Aorta (tissue), 5 donors: Measurements from ENCODE around the gene SLC9A8. TPM values are rescaled to one million over a fixed set of nuclear protein-coding genes. Genes with fewer than 3 reads are reported as not detected.
"Not testable (repeated sequence)": the region's sequence is repeated elsewhere in the genome, so short reads cannot be mapped to it uniquely, and the experiment has no call there.

Source experiments
- ATAC-seq: fragments of 200-7000 bp; cut with Tn5 transposase; one replicate; pipeline ENCODE4 v1.9.1; 2022; ENCODE audit warnings: moderate library complexity; ENCODE audit not compliant: low FRiP score
- DNase-seq, 2 donors: peaks; one replicate each; pipeline ENCODE4 v3.0.0-alpha.2; 2020
- H3K27ac ChIP-seq, 2 donors: one replicate each; pipeline ENCODE4 v1.5.1; 2013; ENCODE audit warnings: low read length in 2 of 2, mild to moderate bottlenecking in 2 of 2, moderate library complexity in 2 of 2, control low read depth in 1 of 2, inconsistent platforms in 1 of 2, low read depth in 1 of 2
- H3K27me3 ChIP-seq, 2 donors: one replicate each; pipeline ENCODE4 v1.6.1; 2013; ENCODE audit warnings: control low read depth in 1 of 2, low read length in 1 of 2, mild to moderate bottlenecking in 1 of 2, moderate library complexity in 1 of 2; ENCODE audit not compliant: insufficient read depth in 2 of 2, control insufficient read depth in 1 of 2
- H3K36me3 ChIP-seq, 2 donors: one replicate each; pipeline ENCODE4 v1.6.1; 2013; ENCODE audit warnings: control low read depth in 1 of 2, low read length in 1 of 2, mild to moderate bottlenecking in 1 of 2; ENCODE audit not compliant: insufficient read depth in 2 of 2, control insufficient read depth in 1 of 2
- H3K4me1 ChIP-seq, 2 donors: one replicate each; pipeline ENCODE4 v1.6.1; 2013; ENCODE audit warnings: low read length in 2 of 2, control low read depth in 1 of 2, mild to moderate bottlenecking in 1 of 2, moderate library complexity in 1 of 2; ENCODE audit not compliant: insufficient read depth in 2 of 2, control insufficient read depth in 1 of 2
- H3K4me3 ChIP-seq, 2 donors: one replicate each; pipeline ENCODE4 v1.5.1; 2013; ENCODE audit warnings: low read length in 2 of 2, control low read depth in 1 of 2, mild to moderate bottlenecking in 1 of 2
- H3K9me3 ChIP-seq: one replicate; pipeline ENCODE4 v1.6.1; 2013; ENCODE audit warnings: mild to moderate bottlenecking, low read length; ENCODE audit not compliant: control insufficient read depth
- WGBS, 2 donors: extraction: QIAGEN DNeasy Blood & Tissue Kit; methylation state at CpG; one replicate each; pipeline ENCODE4 v1.1.7; 2013; 5-methylcytosine and 5-hydroxymethylcytosine counted together
- intact Hi-C, 2 donors: fragments of 100-400 bp; cut with DNase I; formaldehyde crosslinking; loops; one replicate each; pipeline versions ENCODE4 v1.14.2 to v1.15.0; 2022
- polyA plus RNA-seq, 2 donors: library from polyadenylated mRNA; stranded (reverse); fragments of 200-250 nt; gene quantifications; one replicate each; pipeline ENCODE4 v1.2.3, GENCODE V29; 2013
- total RNA-seq, 2 donors: library from RNA; stranded (reverse); fragmentation: NEBNext Ultra II Directional; extraction: Animal tissue kit (Norgen Biotek cat#: 25700); gene quantifications; one replicate each; pipeline ENCODE4 v1.2.1, GENCODE V29; 2021
- donor health status: healthy with polysubstance abuse.
- donor health status: Bipolar disorder and iron deficiency.
- donor health status: DM: no; HTN: no; CAD: no.
- donor health status: DM: no; HTN: no; CAD: no.
- donor health status: DM: yes; HTN: yes; CAD: no.

The SLC9A8 gene
- total and polyA plus RNA-seq, 4 donors: 2.8 to 14.6 (median 11.5) TPM

DNA sequence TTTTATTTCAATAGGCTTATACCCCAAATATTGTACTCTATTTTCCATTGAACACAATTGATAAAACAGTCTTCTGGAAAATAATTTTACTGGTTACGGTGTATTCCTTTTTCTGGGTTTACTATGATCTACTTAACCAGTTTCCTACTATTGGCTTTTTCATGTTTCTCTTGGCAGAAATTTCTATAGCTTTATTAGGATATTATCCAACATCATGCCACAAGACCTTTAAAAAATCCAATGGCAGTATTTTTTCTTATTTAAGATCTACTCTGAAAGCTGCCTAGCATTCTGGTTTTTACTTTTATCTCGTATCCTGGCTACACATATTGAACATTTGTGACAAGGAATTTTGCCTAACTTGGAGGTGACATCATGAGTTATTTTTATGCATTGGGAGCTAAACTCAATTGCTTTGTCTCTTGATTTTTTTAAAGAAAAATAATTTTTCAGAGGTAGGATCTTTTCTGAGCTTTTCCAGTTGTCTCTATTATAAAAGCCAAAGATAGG is 45.5 kb downstream of the SLC9A8 start:
- no peak overlapping the region for H3K27ac ChIP-seq
- no peak for ATAC-seq

DNA sequence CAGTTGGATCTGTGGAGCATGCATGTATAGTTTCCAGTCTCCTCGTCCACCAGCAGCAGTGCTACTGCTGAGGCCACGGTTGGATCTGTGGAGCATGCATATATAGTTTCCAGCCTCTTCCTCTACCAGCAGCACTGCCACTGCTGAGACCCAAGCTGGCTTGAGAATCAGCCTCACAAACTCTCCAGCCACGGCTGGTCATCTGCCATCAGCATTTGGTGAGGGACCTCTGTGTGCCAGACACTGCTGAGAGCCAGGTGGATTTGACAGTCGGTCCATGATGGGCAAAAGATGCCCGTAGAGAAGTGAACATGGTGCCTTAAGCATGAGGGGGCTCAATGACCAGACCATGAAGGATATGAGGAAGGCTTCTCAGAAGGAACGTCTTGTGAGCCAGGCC is 46.4 kb downstream of the SLC9A8 start:
- ATAC-seq: no peak

More for the DNA sequence above, 45.5 kb downstream of the SLC9A8 start:
- no peak for DNase-seq
- Histone ChIP-seq H3K9me3 (no peaks in the 10 kb centered on the region), H3K36me3 (no peaks in the 10 kb centered on the region), H3K4me3 (no peak overlapping the region), H3K4me1 (peaks cover 2 to 4% of the 10 kb centered on the region in 2 donors), H3K27me3 (no peaks in the 10 kb centered on the region)
- WGBS, 2 donors: 3 to 11% methylated on average over 2 of the region's 2 CpGs
- intact Hi-C loops: no loop called here

DNA sequence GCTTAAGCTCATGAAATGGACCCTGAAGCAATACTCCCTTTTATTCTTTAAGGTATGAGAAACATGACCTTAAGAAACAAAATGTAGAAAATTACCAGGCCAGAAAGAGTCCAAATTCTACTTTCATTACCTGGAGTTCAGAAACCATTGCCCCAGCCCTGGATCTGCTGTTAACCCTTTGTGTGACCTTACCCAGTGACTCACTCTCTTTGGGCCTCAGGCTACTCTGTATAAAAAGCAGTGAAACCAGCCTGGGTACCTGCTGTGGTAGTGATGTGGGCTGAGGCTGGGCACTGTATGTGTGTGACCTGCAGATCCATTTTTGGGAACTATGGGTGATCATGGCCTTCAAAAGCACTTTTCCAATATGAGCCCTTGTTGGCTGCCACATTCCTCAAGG is 47.2 kb downstream of the SLC9A8 start:
- no peaks in the 10 kb centered on the region for H3K9me3 ChIP-seq
- no peaks in the 10 kb centered on the region for H3K27me3 ChIP-seq
- H3K4me3 ChIP-seq: no peak overlapping the region
- H3K27ac ChIP-seq: peak overlapping the region in 1 of 2 donors; percentile 67
- intact Hi-C loops: no loop called here
- H3K36me3 ChIP-seq: no peaks in the 10 kb centered on the region
- peaks cover 0 to 2% of the 10 kb centered on the region in 2 donors for H3K4me1 ChIP-seq
- ATAC-seq (no peak), DNase-seq (no peak)

More for the DNA sequence above, 46.4 kb downstream of the SLC9A8 start:
- peak overlapping the region; percentile 80 to 84 for H3K27ac ChIP-seq
- H3K4me3 ChIP-seq: no peak overlapping the region
- H3K27me3 ChIP-seq: no peaks in the 10 kb centered on the region
- peaks cover 0 to 2% of the 10 kb centered on the region in 2 donors for H3K4me1 ChIP-seq
- WGBS, 2 donors: 27 to 31% methylated on average over 6 of the region's 6 CpGs
- intact Hi-C loops: no loop called here
- no peaks in the 10 kb centered on the region for H3K36me3 ChIP-seq
- DNase-seq: no peak
- no peaks in the 10 kb centered on the region for H3K9me3 ChIP-seq

DNA sequence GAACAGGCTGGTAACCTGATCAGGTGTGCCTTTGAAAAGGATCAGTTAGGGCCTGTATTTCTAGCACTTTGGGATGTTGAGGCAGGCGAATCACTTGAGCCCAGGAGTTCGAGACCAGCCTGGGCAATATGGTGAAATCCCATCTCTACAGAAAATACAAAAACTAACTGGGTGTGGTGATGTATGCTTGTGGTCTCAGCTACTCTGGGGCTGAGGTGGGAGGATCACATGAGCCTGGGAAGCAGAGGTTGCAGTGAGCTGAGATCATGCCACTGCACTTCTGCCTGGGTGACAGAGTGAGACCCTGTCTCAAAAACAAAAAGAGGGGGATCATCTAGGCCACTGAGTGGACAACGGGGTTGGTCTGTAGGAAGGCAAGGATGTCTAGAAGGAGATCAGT is 48.6 kb downstream of the SLC9A8 start:
- intact Hi-C loops, H3K36me3 ChIP-seq, DNase-seq, H3K9me3 ChIP-seq, H3K27me3 ChIP-seq, H3K4me3 ChIP-seq, H3K4me1 ChIP-seq, ATAC-seq: not testable (repeated sequence)
- H3K27ac ChIP-seq: peak overlapping the region in 1 of 2 donors; percentile 54
- WGBS, 2 donors: 95 to 96% methylated on average over 3 of the region's 3 CpGs

DNA sequence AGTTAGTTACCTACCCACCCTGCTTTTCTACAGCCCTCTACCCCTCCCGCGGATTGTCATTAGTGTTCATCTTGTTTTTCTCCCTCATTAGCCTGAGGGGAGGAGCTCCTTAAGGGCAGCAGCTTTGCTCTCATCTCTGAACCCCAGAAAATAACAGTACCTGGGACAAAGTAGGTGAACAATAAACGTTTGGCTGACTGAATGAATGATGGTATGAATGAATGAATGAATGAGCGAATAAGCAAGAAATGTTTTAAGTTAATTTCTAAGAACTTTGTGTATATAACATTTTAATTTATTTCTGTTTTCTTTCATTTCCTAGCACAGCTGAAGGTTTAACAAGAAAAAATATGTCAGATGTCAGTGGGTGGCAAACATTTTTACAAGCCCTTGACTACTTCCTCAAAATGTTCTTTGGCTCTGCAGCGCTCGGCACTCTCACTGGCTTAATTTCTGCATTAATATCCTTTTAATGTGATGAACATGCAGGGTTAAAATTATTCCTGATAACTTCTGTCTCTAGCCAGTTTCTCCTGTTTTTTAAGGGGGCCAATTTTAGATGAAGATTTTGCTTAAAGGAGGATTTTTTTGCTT is 50.1 kb downstream of the SLC9A8 start:
- no peaks in the 10 kb centered on the region for H3K36me3 ChIP-seq
- ATAC-seq: no peak

DNA sequence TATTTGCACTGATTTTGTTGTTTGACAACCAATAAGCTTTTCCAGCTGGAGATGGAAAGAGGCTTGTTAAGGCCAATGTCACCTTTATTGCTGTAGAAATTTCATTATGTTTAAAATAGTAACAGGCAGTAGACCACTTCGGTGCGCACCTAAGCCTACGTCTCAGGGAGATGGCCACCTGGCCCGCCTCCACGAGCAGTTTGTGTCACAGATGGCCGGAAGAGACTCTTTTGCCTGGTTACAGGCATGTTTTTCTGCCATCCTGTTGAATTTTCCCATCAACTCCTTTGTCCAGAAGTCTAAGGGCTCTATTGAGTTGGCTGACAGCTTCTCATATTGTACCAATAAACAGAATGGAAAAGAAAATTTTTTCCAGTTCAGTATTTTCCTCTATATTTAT is 51.0 kb downstream of the SLC9A8 start:
- Histone ChIP-seq H3K27ac (no peak overlapping the region), H3K36me3 (no peaks in the 10 kb centered on the region), H3K4me3 (no peak overlapping the region), H3K27me3 (no peaks in the 10 kb centered on the region), H3K4me1 (peaks cover 3 to 6% of the 10 kb centered on the region in 2 donors), H3K9me3 (no peaks in the 10 kb centered on the region)
- ATAC-seq: no peak
- no peak for DNase-seq
- WGBS, 2 donors: 95% methylated on average over 6 of the region's 6 CpGs
- intact Hi-C loops: no loop called here

More for the DNA sequence above, 50.1 kb downstream of the SLC9A8 start:
- H3K9me3 ChIP-seq: no peaks in the 10 kb centered on the region
- DNase-seq: no peak
- 88 to 95% methylated on average over 6 of the region's 6 CpGs for WGBS, 2 donors
- H3K27me3 ChIP-seq: no peaks in the 10 kb centered on the region
- no peak overlapping the region for H3K4me3 ChIP-seq
- intact Hi-C loops: no loop called here
- H3K27ac ChIP-seq: no peak overlapping the region
- H3K4me1 ChIP-seq: peaks cover 0 to 2% of the 10 kb centered on the region in 2 donors

DNA sequence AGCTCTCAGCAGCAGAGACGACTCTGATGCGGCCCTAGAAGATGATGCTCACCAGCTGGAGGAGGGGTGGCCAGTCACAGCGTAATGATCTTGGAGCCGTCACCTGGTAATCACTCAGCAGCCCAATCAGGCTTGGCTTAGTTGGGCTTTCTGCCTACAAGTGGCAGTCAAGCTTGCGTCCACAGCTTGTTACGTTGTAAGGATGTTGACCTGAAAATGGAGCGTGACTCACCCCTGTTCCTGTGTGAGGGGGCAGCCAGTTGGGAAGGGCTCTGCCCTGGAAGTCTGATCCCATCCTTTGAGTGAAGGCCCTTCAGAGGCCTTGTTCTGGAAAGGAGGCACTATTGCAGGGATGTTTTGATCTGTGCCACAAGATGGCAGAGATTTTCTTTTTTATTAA is 52.9 kb downstream of the SLC9A8 start:
- ATAC-seq: peak; percentile 9
- Histone ChIP-seq H3K36me3 (no peaks in the 10 kb centered on the region), H3K9me3 (no peaks in the 10 kb centered on the region), H3K27me3 (no peaks in the 10 kb centered on the region), H3K27ac (no peak overlapping the region), H3K4me3 (no peak overlapping the region), H3K4me1 (peaks cover 6 to 8% of the 10 kb centered on the region in 2 donors)
- DNase-seq: no peak
- WGBS, 2 donors: 56 to 64% methylated on average over 7 of the region's 7 CpGs
- intact Hi-C loops: no loop called here

DNA sequence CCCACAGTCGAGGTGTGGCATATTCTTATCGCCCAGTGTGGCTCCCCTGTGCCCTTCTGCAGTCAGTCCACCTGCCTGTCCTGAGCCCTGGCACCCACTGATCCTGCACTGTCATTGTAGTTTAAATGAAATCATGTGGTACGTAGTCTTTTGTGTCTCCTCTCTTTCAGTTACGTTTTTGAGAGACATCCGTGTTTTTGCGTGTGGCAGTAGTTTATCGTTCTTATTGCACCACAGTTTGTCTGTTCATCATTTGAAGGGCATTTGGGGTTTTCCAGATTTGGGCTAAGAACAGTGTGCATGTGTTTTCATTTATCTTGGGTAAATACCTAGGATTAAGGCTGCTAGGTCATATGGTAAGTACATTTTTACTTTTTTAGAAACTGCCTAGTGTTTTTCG is 53.4 kb downstream of the SLC9A8 start:
- no peak overlapping the region for H3K4me3 ChIP-seq
- DNase-seq: no peak
- ATAC-seq: no peak
- H3K27ac ChIP-seq: peak overlapping the region in 1 of 2 donors; percentile 16
- no peaks in the 10 kb centered on the region for H3K9me3 ChIP-seq
- intact Hi-C loops: no loop called here
- no peaks in the 10 kb centered on the region for H3K36me3 ChIP-seq
- 36 to 47% methylated on average over 8 of the region's 8 CpGs for WGBS, 2 donors
- H3K27me3 ChIP-seq: no peaks in the 10 kb centered on the region
- H3K4me1 ChIP-seq: peaks cover 6 to 8% of the 10 kb centered on the region in 2 donors

DNA sequence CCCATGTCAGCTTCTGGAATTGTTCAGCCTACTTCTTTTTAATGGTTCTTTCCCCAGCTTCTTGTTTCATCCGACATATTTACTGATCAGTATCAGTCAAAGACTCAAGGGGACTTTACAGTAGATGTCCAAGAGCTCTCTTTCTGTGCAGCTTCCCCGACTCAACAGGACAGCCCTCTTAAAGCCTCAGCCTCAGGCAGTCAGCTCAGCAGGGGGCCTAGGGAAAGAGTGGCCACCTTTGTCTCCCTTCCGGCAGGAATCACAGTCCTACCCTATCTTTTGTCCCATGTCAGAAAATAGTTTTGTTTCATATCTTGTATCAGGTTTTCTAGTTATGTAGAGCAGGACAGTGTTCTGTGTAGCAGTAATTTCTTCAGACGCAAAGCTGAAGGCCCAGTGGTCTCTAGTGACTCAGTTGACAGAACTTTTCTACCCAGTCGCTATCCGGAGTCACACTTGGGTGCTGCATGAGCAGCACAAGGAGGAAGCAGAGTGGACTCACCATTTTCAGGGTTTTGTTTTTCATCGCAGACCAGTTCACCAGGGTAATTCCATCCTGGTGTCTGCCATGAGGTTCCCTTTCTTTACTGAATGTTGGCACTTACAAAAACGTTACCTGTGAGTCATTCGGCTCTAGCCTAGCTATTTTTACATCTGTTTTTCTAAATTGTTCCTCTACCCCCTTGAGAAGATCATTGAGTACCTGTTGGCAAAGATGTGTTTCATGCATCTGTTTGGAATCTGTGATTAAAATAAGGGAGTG is 55.0 kb downstream of the SLC9A8 start:
- no peaks in the 10 kb centered on the region for H3K27me3 ChIP-seq
- ATAC-seq (no peak), DNase-seq (no peak)
- 45 to 52% methylated on average over 9 of the region's 9 CpGs for WGBS, 2 donors
- no peaks in the 10 kb centered on the region for H3K36me3 ChIP-seq
- intact Hi-C loops: no loop called here
- peak overlapping the region; percentile 46 to 97 for H3K27ac ChIP-seq
- H3K4me1 ChIP-seq: peaks cover 6 to 8% of the 10 kb centered on the region in 2 donors
- no peak overlapping the region for H3K4me3 ChIP-seq
- H3K9me3 ChIP-seq: no peaks in the 10 kb centered on the region
